HG03439 (cell line): ENCODE measurements around the gene SMIM35.
"Not testable (repeated sequence)": the region's sequence is repeated elsewhere in the genome, so short reads cannot be mapped to it uniquely, and the experiment has no call there.

Source experiments
- ATAC-seq: cut with Tn5 transposase; IDR thresholded peaks from one replicate; pipeline ENCODE4 v1.9.1; 2021; ENCODE audit warnings: mild to moderate bottlenecking, moderate library complexity; ENCODE audit not compliant: unreplicated experiment

The SMIM35 gene

DNA sequence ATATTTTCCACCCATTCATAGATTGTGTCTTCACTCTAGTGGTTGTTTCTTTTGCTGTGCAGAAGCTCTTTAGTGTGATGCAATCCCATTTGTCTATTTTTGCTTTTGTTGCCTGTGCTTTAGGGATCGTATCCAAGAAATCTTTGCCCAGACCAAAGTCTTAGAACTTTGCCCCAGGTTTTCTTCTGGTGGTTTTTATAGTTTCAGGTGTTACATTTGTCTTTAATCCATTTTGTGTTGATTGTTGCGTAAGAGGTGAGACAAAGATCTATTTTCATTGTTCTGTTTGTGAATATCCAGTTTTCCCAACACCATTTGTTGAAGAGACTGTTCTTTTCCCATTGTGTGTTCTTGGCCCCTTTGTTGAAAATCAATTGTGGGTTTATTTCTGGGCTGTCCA, 94.1 kb downstream of the SMIM35 start:
- no peak for ATAC-seq

DNA sequence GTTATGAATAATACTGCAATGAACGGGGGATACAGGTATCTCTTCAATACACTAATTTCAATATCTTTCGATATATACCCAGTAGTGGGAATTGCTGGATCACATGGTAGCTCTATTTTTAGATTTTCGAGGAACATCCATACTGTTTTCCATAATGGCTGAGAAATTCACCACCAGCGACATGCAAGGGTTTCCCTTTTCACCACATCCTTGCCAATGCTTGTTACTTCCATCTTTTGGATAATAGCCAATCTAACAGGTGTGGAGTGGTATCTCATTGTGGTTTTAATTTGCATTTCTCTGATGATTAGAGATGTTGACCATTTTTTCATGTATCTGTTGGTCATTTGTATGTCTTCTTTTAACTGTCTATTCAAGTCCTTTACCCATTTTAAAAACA, 94.6 kb downstream of the SMIM35 start:
- ATAC-seq, result no peak

DNA sequence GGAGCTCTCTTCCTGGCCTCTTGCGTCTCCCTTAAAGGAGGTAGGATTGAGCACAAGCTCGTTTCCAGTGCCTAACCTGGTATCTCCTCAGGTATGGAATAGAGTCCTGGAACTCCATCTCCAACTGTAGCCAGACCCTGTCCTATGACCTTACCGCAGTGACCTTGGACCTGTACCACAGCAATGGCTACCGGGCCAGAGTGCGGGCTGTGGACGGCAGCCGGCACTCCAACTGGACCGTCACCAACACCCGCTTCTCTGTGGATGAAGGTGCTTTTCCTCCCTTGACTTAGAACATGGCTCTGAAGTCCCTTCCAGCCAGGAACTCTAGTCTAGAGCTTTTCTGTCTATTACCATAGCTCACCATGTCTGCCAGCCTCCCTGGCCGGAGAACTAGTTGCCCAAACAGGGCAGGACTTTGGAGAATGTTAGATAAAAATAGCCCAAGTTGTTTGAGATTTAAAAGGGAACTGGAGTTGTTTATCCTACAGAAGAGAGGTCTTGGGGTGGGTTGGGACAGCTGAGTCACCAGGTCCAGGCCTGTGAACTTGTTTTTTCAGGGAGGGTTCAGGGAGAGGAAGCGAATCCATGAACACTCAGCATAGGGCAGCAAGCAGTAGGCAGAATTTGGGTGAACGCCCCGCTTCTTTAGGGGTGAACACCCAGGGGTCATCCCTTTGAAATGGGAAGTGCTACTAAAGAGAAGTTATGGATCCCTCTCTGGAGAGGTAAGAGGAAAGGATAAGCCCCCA, 97.2 kb downstream of the SMIM35 start:
- ATAC-seq, result no peak

DNA sequence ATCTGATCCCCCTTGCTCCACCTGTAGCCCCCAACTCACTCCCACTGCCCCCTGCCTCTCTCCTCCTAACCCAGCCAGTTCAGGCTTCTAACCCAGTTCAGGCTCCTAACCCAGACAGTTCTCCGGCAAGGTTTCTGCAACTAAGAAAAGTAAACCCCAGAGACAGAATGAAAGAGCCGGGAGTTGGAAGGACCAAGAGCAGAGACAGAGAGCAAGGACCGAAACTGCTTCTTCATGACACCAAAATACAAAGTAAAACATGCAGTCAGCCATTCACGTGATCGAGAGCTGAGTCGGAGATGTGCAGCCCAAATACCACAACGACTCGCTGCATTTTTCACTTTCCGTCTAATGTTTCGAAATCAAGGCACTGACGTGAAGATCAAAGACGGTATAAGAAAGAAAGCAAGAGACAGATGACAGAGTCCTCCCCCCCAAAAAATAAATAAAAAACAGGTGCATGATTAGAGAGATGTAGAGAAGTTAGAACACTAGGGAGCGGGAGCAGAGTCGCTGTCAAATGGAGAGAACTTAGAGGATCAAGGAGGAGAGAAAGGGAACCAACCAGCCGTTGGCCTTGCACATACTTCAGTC, 99.7 kb downstream of the SMIM35 start:
- peak; percentile 45 for ATAC-seq

DNA sequence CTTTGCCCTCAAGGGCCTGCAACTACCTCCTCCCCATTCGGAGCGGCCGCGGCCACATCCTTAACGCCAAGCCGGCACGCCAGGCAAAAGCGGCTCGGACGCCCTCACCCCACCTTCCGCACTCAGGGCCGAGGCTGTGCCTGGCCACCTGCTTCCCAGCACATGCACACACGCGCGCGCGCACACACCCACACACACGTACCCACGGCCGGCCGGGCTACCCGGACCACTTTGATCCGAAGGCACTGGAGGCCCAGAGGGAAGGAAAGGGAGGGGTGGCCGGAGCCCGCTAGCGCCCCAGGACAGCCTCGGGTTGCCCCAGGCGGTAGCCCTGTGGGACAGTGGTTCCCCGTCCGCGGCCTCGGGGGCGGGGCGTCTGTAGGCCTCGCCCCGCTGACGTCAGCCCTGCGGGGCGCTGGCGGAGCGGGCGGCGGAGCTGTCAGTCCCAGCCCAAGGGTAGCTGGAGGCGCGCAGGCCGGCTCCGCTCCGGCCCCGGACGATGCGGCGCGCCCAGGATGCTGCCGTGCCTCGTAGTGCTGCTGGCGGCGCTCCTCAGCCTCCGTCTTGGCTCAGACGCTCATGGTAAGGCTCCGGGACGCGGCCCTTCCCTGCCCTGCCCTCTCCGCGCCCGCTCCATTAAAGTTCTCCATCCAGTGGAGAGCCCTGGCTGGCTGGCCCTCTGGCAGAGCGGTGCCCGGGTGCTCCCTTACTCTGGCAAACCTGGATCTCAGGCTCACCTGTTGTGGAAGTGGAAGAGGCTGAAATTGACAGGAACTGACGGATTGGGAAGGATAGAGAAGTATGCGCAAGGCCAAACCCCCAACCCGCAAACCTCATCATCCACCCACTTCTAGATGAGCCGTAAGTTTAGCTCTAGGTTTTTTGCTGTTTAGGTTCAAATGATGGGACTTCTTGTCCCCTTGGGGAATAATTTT, 100.5 kb downstream of the SMIM35 start, which contains the start of gene IL10RA:
Gene IL10RA (plus strand): TSS at position 442 of the 935 bp plus-strand sequence. CDS start 74 bp downstream, at position 516.
- ATAC-seq, result peak; percentile 82

DNA sequence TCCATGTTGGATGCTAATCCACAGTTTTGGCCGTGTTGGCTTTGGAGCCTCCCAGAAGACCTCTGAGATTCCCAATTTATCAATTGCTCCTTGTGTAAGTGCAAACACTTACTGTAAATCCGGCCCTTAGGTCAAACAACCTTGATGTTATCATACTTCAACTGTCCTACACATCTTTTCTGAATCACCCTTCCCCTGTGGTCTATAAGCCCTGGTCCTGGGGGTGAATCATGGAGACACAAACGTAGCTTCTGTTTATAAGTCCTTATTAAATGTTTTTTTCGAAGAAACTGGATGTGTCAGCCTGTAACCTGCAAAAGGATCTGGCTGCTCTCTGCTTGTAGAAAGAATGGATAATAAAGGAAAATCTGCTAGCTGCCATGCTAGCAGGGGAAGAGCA, 102.3 kb downstream of the SMIM35 start:
- ATAC-seq, result no peak

DNA sequence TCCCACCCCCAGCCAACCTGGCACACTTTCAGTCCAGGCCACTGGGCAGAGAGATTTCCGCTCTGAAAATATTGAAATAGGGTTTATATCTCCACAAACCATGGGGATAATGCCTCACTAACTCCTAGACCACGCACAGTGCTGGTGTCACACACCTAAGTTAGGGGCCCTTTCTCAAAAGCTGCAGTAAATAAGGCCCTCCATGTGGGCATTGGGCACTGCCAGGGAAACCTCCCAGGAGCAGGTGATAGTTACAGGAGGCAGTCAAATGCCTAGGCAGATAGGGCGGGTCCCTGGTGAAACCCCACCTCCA, 103.6 kb downstream of the SMIM35 start:
- no peak for ATAC-seq

DNA sequence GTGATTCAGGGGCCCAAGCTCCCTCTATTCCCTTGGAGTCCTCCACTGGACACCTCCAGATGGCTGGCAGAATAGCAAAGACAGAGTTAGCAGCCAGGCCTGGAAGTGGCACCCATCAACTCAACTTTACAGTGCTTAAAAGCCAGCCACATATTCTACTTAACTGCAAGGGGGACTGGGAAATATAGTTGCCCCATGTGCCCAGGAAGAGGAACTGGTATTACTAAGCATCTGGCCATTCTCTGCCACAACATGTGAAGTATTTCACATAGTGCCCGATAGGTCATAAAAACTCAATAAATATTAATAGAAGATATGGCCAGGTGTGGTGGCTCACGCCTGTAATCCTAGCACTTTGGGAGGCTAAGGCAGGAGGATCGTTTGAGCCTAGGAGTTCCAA, 106.0 kb downstream of the SMIM35 start:
- no peak for ATAC-seq

DNA sequence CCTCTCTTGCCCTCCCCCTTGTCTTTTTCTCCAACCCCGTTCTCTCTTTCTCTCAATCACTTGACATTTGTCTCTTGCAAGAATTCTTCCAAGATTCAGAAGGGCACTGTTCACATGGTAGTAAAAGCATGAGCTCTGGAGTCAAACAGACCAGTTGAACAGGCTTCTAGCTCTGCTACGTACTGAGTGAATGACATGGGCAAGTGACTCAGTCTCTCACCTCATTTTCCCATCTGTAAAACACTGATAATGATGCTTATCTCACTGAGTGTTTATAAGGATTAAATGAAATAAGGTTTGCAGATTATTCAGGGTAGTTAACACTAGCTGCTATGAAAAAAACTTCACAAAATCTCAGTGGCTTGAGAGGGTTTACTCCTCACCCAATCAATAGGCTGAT, 106.5 kb downstream of the SMIM35 start:
- no peak for ATAC-seq

DNA sequence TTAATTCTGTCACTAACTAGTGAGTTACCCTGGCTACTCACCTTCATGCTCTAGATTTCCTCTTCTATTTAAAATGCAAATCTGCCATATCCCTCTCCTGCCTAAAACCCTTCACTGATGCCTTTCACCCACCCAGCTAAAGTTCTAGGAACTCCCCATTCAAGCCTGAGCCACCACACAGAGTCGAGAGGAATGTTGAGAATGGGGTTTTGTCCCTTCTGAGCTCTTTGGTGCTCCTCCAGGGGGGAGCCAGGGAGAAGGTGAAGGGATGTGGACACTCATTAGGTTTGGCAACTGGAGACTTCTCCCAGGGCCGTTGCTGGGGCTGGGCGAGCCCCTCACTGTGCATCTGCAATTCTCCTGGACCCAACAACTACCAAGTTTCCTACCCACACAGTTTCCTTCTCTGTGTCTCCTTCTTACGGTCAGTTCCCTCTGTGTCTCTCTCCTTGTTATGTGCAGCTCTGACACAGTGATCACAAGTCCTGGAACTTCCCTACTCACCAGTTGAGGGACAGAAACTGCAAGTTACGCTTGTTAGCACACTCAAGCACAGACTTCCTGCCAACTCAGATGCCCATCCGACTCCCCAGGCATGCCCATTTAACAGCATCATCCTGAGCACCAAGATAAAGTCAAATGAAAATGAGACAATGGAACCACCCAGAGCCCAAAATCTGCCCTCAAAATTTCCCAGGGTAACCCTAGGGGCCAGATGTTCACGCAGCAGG, 107.1 kb downstream of the SMIM35 start:
- ATAC-seq, result no peak

DNA sequence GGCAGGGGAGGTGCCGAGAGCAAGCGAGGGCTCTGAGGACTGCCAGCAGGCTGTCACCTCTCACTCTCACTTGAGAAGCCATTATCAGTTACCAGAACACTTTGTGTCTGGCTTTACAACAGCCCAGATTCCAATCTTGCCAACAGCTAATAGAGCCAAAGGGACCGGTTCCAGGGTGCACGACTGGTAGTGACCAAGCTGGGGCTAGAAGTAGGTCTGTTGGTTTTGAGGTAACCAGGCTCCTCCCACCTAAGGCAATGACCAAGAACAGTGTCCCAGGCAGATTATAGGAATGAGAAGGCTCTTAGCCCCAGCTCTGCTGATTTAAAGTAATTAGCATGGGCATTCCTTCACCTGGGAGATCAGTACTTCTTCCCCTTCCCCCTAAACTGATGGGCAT, 107.8 kb downstream of the SMIM35 start:
- no peak for ATAC-seq

DNA sequence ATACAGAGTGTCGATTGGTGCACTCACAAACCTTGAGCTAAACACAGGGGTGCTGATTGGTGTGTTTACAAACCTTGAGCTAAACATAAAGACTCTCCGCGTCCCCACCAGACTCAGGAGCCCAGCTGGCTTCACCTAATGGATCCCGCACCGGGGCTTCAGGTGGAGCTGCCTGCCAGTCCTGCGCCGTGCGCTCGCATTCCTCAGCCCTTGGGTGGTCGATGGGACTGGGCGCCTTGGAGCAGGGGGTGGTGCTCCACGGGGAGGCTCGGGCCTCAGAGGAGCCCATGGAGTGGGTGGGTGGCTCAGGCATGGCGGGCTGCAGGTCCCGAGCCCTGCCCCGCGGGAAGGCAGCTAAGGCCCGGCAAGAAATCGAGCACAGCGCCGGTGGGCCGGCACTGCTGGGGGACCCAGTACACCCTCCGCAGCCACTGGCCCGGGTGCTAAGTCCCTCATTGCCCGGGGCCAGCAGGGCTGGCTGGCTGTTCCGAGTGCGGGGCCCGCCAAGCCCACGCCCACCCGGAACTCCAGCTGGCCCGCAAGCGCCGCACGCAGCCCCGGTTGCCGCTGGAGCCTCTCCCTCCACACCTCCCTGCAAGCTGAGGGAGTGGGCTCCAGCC, 108.4 kb downstream of the SMIM35 start:
- not testable (repeated sequence) for ATAC-seq

DNA sequence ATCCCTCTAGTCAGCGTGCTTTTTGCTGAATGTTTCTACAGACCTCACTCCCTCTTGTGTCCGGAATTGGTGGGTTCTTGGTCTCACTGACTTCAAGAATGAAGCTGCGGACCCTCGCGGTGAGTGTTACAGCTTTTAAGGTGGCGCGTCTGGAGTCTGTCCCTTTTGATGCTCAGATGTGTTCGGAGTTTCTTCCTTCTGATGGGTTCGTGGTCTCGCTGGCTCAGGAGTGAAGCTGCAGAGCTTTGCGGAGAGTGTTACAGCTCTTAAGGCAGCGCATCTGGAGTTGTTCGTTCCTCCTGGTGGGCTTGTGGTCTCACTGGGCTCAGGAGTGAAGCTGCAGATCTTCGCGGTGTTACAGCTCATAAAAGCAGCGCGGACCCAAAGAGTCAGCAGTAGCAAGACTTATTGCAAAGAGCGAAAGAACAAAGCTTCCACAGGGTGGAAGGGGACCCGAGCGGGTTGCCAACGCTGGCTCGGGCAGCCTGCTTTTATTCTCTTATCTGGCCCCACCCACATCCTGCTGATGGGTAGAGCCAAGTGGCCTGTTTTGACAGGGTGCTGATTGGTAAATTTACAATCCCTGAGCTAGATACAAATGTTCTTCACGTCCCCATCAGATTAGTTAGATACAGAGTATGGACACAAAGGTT, 109.0 kb downstream of the SMIM35 start:
- not testable (repeated sequence) for ATAC-seq

DNA sequence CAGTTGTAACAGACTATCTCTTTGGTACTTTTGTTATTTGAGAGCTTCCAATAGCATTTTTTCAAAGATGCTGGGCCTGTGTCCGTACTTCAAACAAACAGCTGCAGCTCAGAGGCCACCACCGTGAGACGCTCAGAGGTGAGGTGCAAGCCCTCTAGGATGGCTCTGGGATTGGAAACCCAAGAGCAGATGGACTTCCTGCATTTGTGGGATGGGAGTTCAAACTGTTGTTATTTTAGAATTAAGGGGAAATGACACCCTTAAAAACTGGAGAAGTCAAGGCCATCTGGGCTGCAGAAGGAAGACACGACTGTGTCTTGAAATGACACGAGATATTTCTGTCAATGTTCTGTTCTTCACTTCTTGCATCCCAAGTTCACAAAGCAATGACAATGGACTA, 109.7 kb downstream of the SMIM35 start:
- ATAC-seq, result no peak

DNA sequence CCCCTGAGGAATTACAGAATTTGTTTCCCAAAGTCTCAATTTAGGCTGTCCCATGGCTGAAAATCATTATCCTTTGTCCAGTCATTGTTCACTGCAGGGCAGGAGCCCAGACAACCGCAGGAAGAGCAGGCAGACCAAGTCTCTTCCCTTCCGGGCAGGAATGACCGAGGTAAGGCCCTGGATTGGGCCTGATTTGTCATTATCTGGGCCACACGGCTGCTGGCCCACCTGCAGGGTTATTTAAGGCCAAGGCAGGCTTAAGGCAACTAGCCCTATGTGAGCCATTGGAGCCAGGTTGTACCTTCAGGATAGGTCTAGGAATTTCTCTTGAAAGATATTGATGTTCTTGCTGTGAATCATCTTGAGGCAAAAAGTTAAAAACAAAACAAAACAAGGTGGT, 110.3 kb downstream of the SMIM35 start:
- ATAC-seq, result no peak

DNA sequence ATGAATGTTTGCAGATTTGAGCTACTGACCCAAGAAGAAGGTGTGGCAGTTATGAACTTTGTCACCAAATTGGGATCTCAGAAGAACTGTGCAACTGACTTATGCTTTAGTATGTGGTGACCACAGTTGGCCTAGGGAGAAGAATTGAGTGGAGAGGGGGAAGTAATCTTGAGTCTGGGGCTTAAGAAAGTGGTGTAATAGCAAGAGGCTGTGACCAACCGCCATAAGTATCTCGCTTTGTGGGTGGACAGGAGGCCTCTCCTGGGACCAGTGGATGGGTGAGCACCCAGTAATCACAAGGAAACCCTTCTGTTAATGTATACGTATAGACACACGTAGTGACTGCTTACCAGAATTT, 113.3 kb downstream of the SMIM35 start:
- ATAC-seq, result no peak

DNA sequence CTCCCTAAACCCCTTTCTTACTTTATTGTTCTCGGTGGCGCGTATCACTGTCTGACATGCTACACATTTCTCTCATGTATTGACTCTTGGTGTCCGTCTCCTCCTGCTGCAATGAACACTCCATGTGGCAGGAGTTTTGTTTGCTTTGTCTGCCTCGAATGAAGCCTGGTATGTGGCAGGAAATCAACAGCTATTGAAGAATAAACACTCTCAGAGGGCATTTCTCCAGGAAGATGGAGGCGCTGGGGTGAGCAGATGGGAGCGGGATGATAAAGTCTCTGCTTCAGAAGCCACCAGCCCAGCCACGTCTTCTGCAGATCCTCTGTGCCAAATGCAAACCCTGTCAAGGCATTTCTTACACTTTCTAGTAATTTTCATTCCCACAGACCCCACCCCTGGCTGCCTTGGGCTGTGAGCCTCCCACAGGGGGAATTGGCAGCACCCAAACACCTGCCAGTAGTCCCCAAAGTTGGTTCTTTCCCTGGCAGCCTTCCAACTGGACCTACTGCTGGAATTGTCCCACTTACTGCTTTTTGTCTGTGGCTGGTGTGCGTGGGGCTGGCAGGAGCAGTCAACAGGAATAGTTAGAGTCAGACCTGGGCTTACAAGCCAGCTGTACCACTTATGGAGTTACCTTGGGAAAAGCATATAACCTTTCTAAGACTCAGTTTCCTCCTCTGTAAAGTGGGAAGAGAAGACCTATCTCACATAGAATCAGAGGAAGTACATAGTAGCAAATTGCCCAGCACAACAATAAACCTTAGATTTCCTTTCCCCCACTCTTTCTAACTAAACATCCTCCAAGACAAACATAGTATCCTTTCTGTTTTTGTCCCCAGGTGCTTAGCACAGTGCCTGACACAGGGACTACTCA, 113.9 kb downstream of the SMIM35 start:
- no peak for ATAC-seq

DNA sequence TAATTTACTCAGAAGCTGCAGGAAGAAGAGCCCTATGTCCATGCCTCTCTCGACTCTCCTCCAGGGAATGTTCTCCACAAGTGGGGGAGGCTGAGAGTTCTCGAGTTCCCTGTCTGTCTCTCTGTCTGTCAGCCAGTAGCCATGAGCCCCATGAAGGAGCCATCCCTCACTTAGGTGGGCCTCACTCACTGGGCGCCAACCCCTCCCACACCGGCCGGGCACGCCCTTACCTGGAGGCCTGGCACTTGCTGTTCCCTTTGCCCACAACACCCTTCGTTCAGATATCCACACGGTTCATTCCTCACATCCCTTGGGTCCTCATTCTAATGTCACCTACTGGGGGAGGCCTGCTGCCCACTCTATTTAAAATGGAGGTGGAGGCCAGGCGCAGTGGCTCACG, 114.7 kb downstream of the SMIM35 start:
- ATAC-seq, result no peak

DNA sequence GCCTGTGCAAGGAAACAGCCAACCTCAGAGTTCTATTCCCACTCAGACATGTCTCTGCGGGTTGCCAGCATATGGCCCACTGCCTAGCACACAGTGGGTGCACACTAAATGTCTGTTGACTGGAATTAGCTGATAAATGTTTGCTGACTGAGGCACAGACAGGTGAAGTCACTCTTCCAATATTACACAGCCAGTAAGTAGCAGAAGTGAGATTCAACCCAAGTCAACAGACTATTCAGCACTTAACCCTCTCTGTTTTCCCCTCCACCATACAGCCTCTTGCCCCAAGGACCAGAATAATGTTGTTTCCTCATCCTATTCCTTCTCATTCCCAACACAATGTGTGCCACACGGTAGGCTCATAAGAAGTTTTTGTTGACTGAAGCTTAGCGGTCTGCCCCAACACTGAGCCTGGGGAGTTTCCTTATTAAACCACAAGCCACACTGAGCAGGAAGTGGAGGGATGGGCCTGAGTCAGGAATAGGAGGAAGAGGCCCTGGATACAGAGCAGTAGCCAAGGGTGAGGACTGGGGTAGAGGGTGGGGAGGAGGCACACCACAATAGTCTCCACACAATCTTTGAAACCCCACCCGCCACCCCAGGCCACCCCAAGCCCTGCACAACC, 116.3 kb downstream of the SMIM35 start:
- ATAC-seq, result no peak
